Endothelial cell of umbilical vein (primary cell): ENCODE measurements around the gene GBF1. TPM values are rescaled to one million over a fixed set of nuclear protein-coding genes. Genes with fewer than 3 reads are reported as not detected.

Experiments used
- BruUV-seq: library from RNA; stranded (reverse); fragments of 400-500 nt; replicated peaks from 2 replicates; lab custom pipeline; 2021; lab: Mats Ljungman, UMichigan
- CTCF ChIA-PET: fragments of 300-600, 350-600 bp; sonication (Branson Sonifier 250); formaldehyde crosslinking; loops from one replicate; lab custom pipeline; 2021; ENCODE audit warnings: antibody characterized with exemption, inconsistent platforms; lab: Charles Lee
- POLR2A ChIA-PET: fragments of 300-600, 350-600 bp; sonication (Branson Sonifier 250); formaldehyde crosslinking; loops from one replicate; lab custom pipeline; 2021; ENCODE audit warnings: antibody characterized with exemption, inconsistent platforms; lab: Charles Lee
- DNase-seq: peaks from one replicate; pipeline ENCODE4 v3.0.0-alpha.2; 2011; ENCODE audit warnings: low read depth, low spot score
- FAIRE-seq: peaks from 2 replicates; lab custom pipeline; 2011; peaks lifted over from hg19 to GRCh38; lab: Jason Lieb, UNC
- H2AFZ ChIP-seq: 2 replicates; pipeline ENCODE4 v1.6.0; 2012; ENCODE audit warnings: low read depth, low read length, control low read depth, inconsistent platforms
- H3K27ac ChIP-seq: 2 replicates; pipeline ENCODE4 v1.5.1; 2011; ENCODE audit warnings: low read depth, mild to moderate bottlenecking, control low read depth, low read length, moderate library complexity; ENCODE audit not compliant: insufficient read depth
- H3K27me3 ChIP-seq, 2 experiments: 2 replicates each; pipeline versions ENCODE4 v1.6.0 to v1.6.1; 2011; ENCODE audit warnings: low read length in 2 of 2, mixed read lengths in 1 of 2; ENCODE audit not compliant: control insufficient read depth in 2 of 2, insufficient read depth in 2 of 2
- H3K36me3 ChIP-seq, 2 experiments: 2 replicates in 1 of 2; 3 replicates in 1 of 2; pipeline ENCODE4 v1.5.1; 2011; ENCODE audit warnings: low read length in 2 of 2, mild to moderate bottlenecking in 1 of 2, moderate library complexity in 1 of 2; ENCODE audit not compliant: control insufficient read depth in 2 of 2, insufficient read depth in 2 of 2; ENCODE audit errors: extremely low read depth in 1 of 2
- H3K4me1 ChIP-seq: 3 replicates; pipeline ENCODE4 v1.5.1; 2011; ENCODE audit warnings: mild to moderate bottlenecking, low read length; ENCODE audit not compliant: control insufficient read depth, insufficient read depth; ENCODE audit errors: extremely low read depth
- H3K4me2 ChIP-seq: 2 replicates; pipeline ENCODE4 v1.6.1; 2011; ENCODE audit warnings: low read length, control low read depth, mixed read lengths; ENCODE audit not compliant: insufficient read depth
- H3K4me3 ChIP-seq, 3 experiments: fragments of 200-600 bp in 1 of 3; sonication (generic), shearing (Covaris generic) in 1 of 3; replicated peaks in 1 of 3; 2 replicates each; pipeline ENCODE4 v1.5.1; 2011 to 2016; ENCODE audit warnings: control low read depth in 3 of 3, low read length in 3 of 3, mild to moderate bottlenecking in 2 of 3, inconsistent platforms in 1 of 3, low read depth in 1 of 3, moderate library complexity in 1 of 3; ENCODE audit not compliant: insufficient read depth in 1 of 3
- H3K79me2 ChIP-seq: 2 replicates; pipeline ENCODE4 v1.6.0; 2012; ENCODE audit warnings: low read length, inconsistent platforms; ENCODE audit not compliant: control insufficient read depth, insufficient read depth
- H3K9ac ChIP-seq: replicated peaks from 2 replicates; pipeline ENCODE3; 2011; ENCODE audit warnings: low read length, control low read depth; ENCODE audit not compliant: insufficient read depth; ENCODE audit errors: extremely low read depth
- H3K9me1 ChIP-seq: replicated peaks from 3 replicates; pipeline ENCODE4 v1.6.0; 2011; ENCODE audit warnings: mild to moderate bottlenecking, low read length; ENCODE audit not compliant: control insufficient read depth, insufficient read depth; ENCODE audit errors: extremely low read depth
- H3K9me3 ChIP-seq: replicated peaks from 2 replicates; pipeline ENCODE4 v1.5.1; 2012; ENCODE audit warnings: low read length, inconsistent platforms; ENCODE audit not compliant: control insufficient read depth, insufficient read depth
- H4K20me1 ChIP-seq: replicated peaks from 2 replicates; pipeline ENCODE3; 2011; ENCODE audit warnings: mild to moderate bottlenecking, low read length; ENCODE audit not compliant: control insufficient read depth, insufficient read depth; ENCODE audit errors: extremely low read depth
- EZH2 ChIP-seq: IDR thresholded peaks from 2 replicates; pipeline ENCODE4 v1.6.1; 2012; ENCODE audit warnings: borderline replicate concordance, low read depth, mild to moderate bottlenecking, moderate library complexity, low read length, inconsistent platforms; ENCODE audit not compliant: severe bottlenecking
- FOS ChIP-seq: IDR thresholded peaks from 2 replicates; pipeline ENCODE4 v1.6.1; 2011; ENCODE audit warnings: mild to moderate bottlenecking, low read length, moderate library complexity, borderline replicate concordance; ENCODE audit not compliant: insufficient read depth
- GATA2 ChIP-seq: IDR thresholded peaks from 2 replicates; pipeline ENCODE4 v1.7.0; 2011; ENCODE audit warnings: low read depth, mild to moderate bottlenecking, moderate library complexity, mixed read lengths, low read length; ENCODE audit not compliant: insufficient read length, insufficient read depth
- JUN ChIP-seq: IDR thresholded peaks from 2 replicates; pipeline ENCODE4 v1.6.1; 2011; ENCODE audit warnings: borderline replicate concordance, low read depth; ENCODE audit not compliant: insufficient read length, insufficient read depth
- MYC ChIP-seq: IDR thresholded peaks from one replicate; pipeline ENCODE4 v1.6.1; 2011; ENCODE audit warnings: mild to moderate bottlenecking, low read depth, low read length
- POLR2A ChIP-seq: IDR thresholded peaks from 2 replicates; pipeline ENCODE4 v1.6.1; 2012; ENCODE audit warnings: low read depth, mild to moderate bottlenecking, control low read depth, low read length
- POLR2AphosphoS5 ChIP-seq: IDR thresholded peaks from 2 replicates; pipeline ENCODE4 v1.6.1; 2012; ENCODE audit warnings: low read depth, mild to moderate bottlenecking, control low read depth, low read length, moderate library complexity; ENCODE audit not compliant: insufficient read depth
- dilution Hi-C: fragments of 300-500 bp; cut with MboI; formaldehyde crosslinking; loops from one replicate; pipeline ENCODE4 v1.15.0; 2019; ENCODE audit warnings: low sequenced_read_pairs; ENCODE audit not compliant: extremely low pct_ligation_motif_present
- intact Hi-C: fragments of 100-400 bp; cut with micrococcal nuclease; formaldehyde crosslinking; loops from one replicate; pipeline ENCODE4 v1.10.0; 2022
- polyA plus RNA-seq, 4 experiments: library from polyadenylated mRNA; depleted of rRNA in 3 of 4; stranded (reverse) in 3 of 4; unstranded in 1 of 4; fragments of >200 nt; gene quantifications; 2 replicates each; pipeline versions ENCODE4 v1.2.1 to v1.2.3, GENCODE V29; 2011 to 2012; ENCODE audit warnings: missing spikeins in 1 of 4
- total RNA-seq: library from RNA; stranded (reverse); gene quantifications from 2 replicates; pipeline ENCODE4 v1.2.3, GENCODE V29; 2021
- TF ChIP-seq, protein P1 (sequence below): IDR thresholded peaks from 2 replicates; pipeline ENCODE4 v1.6.1; 2011; ENCODE audit not compliant: insufficient read depth, insufficient read length
- TF ChIP-seq, protein P2 (sequence below), 2 donors: IDR thresholded peaks; 1 replicate in 1 of 2; 2 replicates in 1 of 2; pipeline ENCODE4 v1.5.1; 2011; ENCODE audit warnings: low read length in 2 of 2, mild to moderate bottlenecking in 2 of 2, moderate library complexity in 2 of 2, control low read depth in 1 of 2, inconsistent platforms in 1 of 2, low read depth in 1 of 2; ENCODE audit not compliant: insufficient read depth in 1 of 2; ENCODE audit errors: extremely low read depth in 1 of 2

The GBF1 gene
- total and polyA plus RNA-seq, 2 donors (not counting 3 experiments of a cell fraction or from before 2014, with no cell fraction given) = 26.0 to 49.7 TPM

GRCh38 chr10:102397222-102398171, 152.2 kb downstream of the GBF1 start:
- Histone ChIP-seq H3K9me1 (no peaks in the 10 kb centered on the region), H3K79me2 (no peaks in the 10 kb centered on the region), H3K27me3 (peaks cover under 1 to 3% of the 10 kb centered on the region in 2 experiments), H3K4me2 (no peak overlapping the region), H3K4me1 (peaks cover 17% of the 10 kb centered on the region), H3K9me3 (no peaks in the 10 kb centered on the region), H3K36me3 (peaks cover 0 to 30% of the 10 kb centered on the region in 2 experiments), H3K9ac (no peak overlapping the region), H4K20me1 (no peaks in the 10 kb centered on the region), H3K4me3 (no peak overlapping the region), H2AFZ (no peak overlapping the region), H3K27ac (no peak overlapping the region)
- dilution Hi-C loops = no loop called here
- no TSS peak for BruUV-seq
- no peak for FAIRE-seq
- intact Hi-C loops = no loop called here
- TF ChIP-seq POLR2A (no peak), MYC (no peak), FOS (no peak), JUN (no peak), EZH2 (no peak), POLR2AphosphoS5 (no peak), GATA2 (no peak)
- TF ChIP-seq, protein P1, sequence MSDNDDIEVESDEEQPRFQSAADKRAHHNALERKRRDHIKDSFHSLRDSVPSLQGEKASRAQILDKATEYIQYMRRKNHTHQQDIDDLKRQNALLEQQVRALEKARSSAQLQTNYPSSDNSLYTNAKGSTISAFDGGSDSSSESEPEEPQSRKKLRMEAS = no peak
- TF ChIP-seq, protein P2, sequence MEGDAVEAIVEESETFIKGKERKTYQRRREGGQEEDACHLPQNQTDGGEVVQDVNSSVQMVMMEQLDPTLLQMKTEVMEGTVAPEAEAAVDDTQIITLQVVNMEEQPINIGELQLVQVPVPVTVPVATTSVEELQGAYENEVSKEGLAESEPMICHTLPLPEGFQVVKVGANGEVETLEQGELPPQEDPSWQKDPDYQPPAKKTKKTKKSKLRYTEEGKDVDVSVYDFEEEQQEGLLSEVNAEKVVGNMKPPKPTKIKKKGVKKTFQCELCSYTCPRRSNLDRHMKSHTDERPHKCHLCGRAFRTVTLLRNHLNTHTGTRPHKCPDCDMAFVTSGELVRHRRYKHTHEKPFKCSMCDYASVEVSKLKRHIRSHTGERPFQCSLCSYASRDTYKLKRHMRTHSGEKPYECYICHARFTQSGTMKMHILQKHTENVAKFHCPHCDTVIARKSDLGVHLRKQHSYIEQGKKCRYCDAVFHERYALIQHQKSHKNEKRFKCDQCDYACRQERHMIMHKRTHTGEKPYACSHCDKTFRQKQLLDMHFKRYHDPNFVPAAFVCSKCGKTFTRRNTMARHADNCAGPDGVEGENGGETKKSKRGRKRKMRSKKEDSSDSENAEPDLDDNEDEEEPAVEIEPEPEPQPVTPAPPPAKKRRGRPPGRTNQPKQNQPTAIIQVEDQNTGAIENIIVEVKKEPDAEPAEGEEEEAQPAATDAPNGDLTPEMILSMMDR (IDR thresholded peaks at IDR 0.05; ENCODE audit: extremely low read depth in 1 of 2, insufficient read depth in 1 of 2, low read depth in 1 of 2, low read length in 2 of 2) = no peak
- DNase-seq = no peak
- ChIA-PET POLR2A (no interaction called here), CTCF (interaction anchor here (0.9 to 9.2 kb wide), 8 partner anchors 13 to 228 kb away, joined by 3 to 168 read pairs (median 18); partner anchors contain the start of genes CUEDC2, FBXL15 and PITX3)
